ENCODE measurements around the gene OGFOD2. TPM values are rescaled to one million over a fixed set of nuclear protein-coding genes. Genes with fewer than 3 reads are reported as not detected.

Gene OGFOD2
- total and polyA plus RNA-seq, 9 of the 15 experiments (the other 6 are each of a cell fraction or from before 2014, with no cell fraction given), result 1.4 to 111 (median 18.5) TPM

- Histone ChIP-seq H2AFZ (ENCODE audit: low read depth, low read length) (no peak overlapping the region), H3K79me2 (ENCODE audit: control insufficient read depth, insufficient read depth, low read length) (no peaks in the 10 kb centered on the region), H3K9me3 (replicated peaks; ENCODE audit: control insufficient read depth, insufficient read depth, low read depth, low read length) (no peaks in the 10 kb centered on the region), H3K9ac (ENCODE audit: insufficient read depth in 1 of 2, low read depth in 2 of 2, low read length in 2 of 2) (peak overlapping the region in 1 of 2 experiments; percentile 20; a peak in 1 of 4 replicates), H4K20me1 (replicated peaks; ENCODE audit: control insufficient read depth, insufficient read depth, low read length) (peaks cover 3% of the 10 kb centered on the region), H3K36me3 (ENCODE audit: control insufficient read depth, insufficient read depth, low read length) (no peaks in the 10 kb centered on the region; the same call in 2 of the 3 replicates), H3K4me1 (replicated peaks in 1 of 2; ENCODE audit: control insufficient read depth in 2 of 2, insufficient read depth in 2 of 2, low read length in 2 of 2) (peaks cover 2 to 18% of the 10 kb centered on the region in 2 experiments; a peak in 4 of 5 replicates), H3K4me3 (no peak overlapping the region), H3K27ac (ENCODE audit: extremely low read depth, low read depth, low read length) (no peak overlapping the region), H3K27me3 (ENCODE audit: control insufficient read depth in 2 of 2, insufficient read depth in 2 of 2, low read length in 2 of 2) (no peaks in the 10 kb centered on the region), H3K9me1 (ENCODE audit: control insufficient read depth, insufficient read depth, low read length) (no peaks in the 10 kb centered on the region), H3K4me2 (ENCODE audit: insufficient read depth, low read length) (no peak overlapping the region)
- ATAC-seq, result peak; percentile 99
- 62% methylated on average over 12 of the region's 12 CpGs for WGBS (ENCODE audit: insufficient coverage, low coverage, missing lambda C conversion rate)
- no TSS peak for BruUV-seq (replicated peaks)
- in situ Hi-C loops (cut with MboI) (loop anchor here (10.0 kb wide), 1 partner anchor 97 kb away; no protein-coding TSS in a partner anchor), intact Hi-C loops (cut with micrococcal nuclease) (loop anchor here (1.0 to 5.0 kb wide), 3 partner anchors 70 to 160 kb away; no protein-coding TSS in a partner anchor)
- ChIA-PET CTCF (ENCODE audit: low intra/inter-chr PET ratio) (interaction anchor here (0.6 to 3.7 kb wide), 6 partner anchors 10 to 608 kb away, joined by 3 to 28 read pairs (median 7); no protein-coding TSS in a partner anchor), POLR2A (interaction anchor here (0.7 to 1.9 kb wide), 2 partner anchors 88 to 280 kb away, joined by 3 to 5 read pairs; no protein-coding TSS in a partner anchor)
- peak in 3 of 4 experiments; percentile 60 to 82 (median 80) for DNase-seq (ENCODE audit: extremely low read depth in 1 of 4, low spot score in 3 of 4)
- peak; percentile 97 for FAIRE-seq
- 0 out of 4 replicates have a peak, but pooled peaks of 1 of the 2 experiments have one; percentile 37 for TF ChIP-seq TEAD1 (CRISPR knock-in tag; IDR thresholded peaks at IDR 0.05)
- TF ChIP-seq ZNF263 (CRISPR knock-in tag; IDR thresholded peaks at IDR 0.05; ENCODE audit: borderline replicate concordance), result peak; percentile 36; the same call in 1 of the 2 replicates
- TF ChIP-seq HNRNPK (IDR thresholded peaks at IDR 0.05; ENCODE audit: low read depth, low read length, poor library complexity, severe bottlenecking), result no peak
- no peak for TF ChIP-seq ZNF780A (CRISPR knock-in tag; IDR thresholded peaks at IDR 0.05)
- TF ChIP-seq ELK3 (CRISPR knock-in tag; IDR thresholded peaks at IDR 0.05), result no peak
- TF ChIP-seq TAF1 (IDR thresholded peaks at IDR 0.05; ENCODE audit: control insufficient read depth, extremely low read depth, insufficient read depth, low read length, severe bottlenecking), result no peak
- TF ChIP-seq, protein P1, sequence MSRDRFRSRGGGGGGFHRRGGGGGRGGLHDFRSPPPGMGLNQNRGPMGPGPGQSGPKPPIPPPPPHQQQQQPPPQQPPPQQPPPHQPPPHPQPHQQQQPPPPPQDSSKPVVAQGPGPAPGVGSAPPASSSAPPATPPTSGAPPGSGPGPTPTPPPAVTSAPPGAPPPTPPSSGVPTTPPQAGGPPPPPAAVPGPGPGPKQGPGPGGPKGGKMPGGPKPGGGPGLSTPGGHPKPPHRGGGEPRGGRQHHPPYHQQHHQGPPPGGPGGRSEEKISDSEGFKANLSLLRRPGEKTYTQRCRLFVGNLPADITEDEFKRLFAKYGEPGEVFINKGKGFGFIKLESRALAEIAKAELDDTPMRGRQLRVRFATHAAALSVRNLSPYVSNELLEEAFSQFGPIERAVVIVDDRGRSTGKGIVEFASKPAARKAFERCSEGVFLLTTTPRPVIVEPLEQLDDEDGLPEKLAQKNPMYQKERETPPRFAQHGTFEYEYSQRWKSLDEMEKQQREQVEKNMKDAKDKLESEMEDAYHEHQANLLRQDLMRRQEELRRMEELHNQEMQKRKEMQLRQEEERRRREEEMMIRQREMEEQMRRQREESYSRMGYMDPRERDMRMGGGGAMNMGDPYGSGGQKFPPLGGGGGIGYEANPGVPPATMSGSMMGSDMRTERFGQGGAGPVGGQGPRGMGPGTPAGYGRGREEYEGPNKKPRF (IDR thresholded peaks at IDR 0.05; ENCODE audit: low read depth, low read length), result no peak
- TF ChIP-seq COPS2 (conservative IDR thresholded peaks at IDR 0.05), result no peak
- no peak for TF ChIP-seq LEF1 (IDR thresholded peaks at IDR 0.05)
- no peak for TF ChIP-seq POLR3G (IDR thresholded peaks at IDR 0.05; ENCODE audit: extremely low read depth, insufficient read length, insufficient replicate concordance)
- no peak for TF ChIP-seq ZNF766 (CRISPR knock-in tag; conservative IDR thresholded peaks at IDR 0.05)
- TF ChIP-seq FOXA3 (CRISPR knock-in tag; conservative IDR thresholded peaks at IDR 0.05 in 1 of 2, IDR thresholded peaks at IDR 0.05 in 1 of 2), result peak in 1 of 2 experiments; percentile 51; a peak in 1 of 4 replicates
- TF ChIP-seq GABPA (tag; conservative IDR thresholded peaks at IDR 0.05; ENCODE audit: low read depth), result no peak
- 0 out of 2 replicates have a peak, but pooled peaks have one; percentile 26 for TF ChIP-seq SMAD4 (CRISPR knock-in tag; conservative IDR thresholded peaks at IDR 0.05)
- TF ChIP-seq SMARCC2 (IDR thresholded peaks at IDR 0.05; ENCODE audit: low read depth), result no peak
Observed at GRCh38 chr12:122951979-122952892, 22.8 kb upstream of the OGFOD2 start.

All from K562 (cell line).